Caco-2 (cell line): ENCODE measurements around the gene LHX3. TPM values are rescaled to one million over a fixed set of nuclear protein-coding genes. Genes with fewer than 3 reads are reported as not detected.

Source experiments
- BruUV-seq: library from RNA; stranded (reverse); fragments of 400-500 nt; replicated peaks from 2 replicates; lab custom pipeline; 2021; lab: Mats Ljungman, UMichigan
- CTCF ChIA-PET: fragments of 300-600 bp; sonication (Branson Sonifier 250); formaldehyde crosslinking; loops from one replicate; lab custom pipeline; 2022; ENCODE audit warnings: antibody characterized with exemption; lab: Charles Lee
- POLR2A ChIA-PET: fragments of 300-600 bp; sonication (Branson Sonifier 250); formaldehyde crosslinking; loops from one replicate; lab custom pipeline; 2022; ENCODE audit warnings: antibody characterized with exemption; lab: Charles Lee
- DNase-seq, 2 experiments: peaks; one replicate each; pipeline versions ENCODE4 v3.0.0 to v3.0.0-alpha.2; 2020 to 2022
- H3K27me3 ChIP-seq: replicated peaks from 2 replicates; pipeline ENCODE4 v1.6.0; 2011; ENCODE audit warnings: low read length; ENCODE audit not compliant: control insufficient read depth, insufficient read depth
- H3K36me3 ChIP-seq: 2 replicates; pipeline ENCODE4 v1.5.1; 2011; ENCODE audit warnings: low read length; ENCODE audit not compliant: control insufficient read depth, insufficient read depth
- H3K4me1 ChIP-seq: fragments of 250-450 bp; sonication (Bioruptor Pico); 2 replicates; pipeline ENCODE4 v1.5.1; 2020; ENCODE audit warnings: mild to moderate bottlenecking
- H3K4me3 ChIP-seq: 2 replicates; pipeline ENCODE4 v1.5.1; 2011; ENCODE audit warnings: low read depth, mild to moderate bottlenecking, control low read depth, low read length
- H3K9me3 ChIP-seq: fragments of 250-450 bp; sonication (Bioruptor Pico); 2 replicates; pipeline ENCODE4 v1.5.1; 2020; ENCODE audit warnings: mild to moderate bottlenecking, moderate library complexity
- H3K27ac Mint-ChIP-seq: one replicate; pipeline ENCODE4 v1.8.0; 2022; ENCODE audit warnings: mixed read lengths; ENCODE audit not compliant: unreplicated experiment
- H3K27me3 Mint-ChIP-seq: one replicate; pipeline ENCODE4 v1.8.0; 2022; ENCODE audit warnings: mixed read lengths; ENCODE audit not compliant: insufficient read depth, unreplicated experiment
- H3K36me3 Mint-ChIP-seq: one replicate; pipeline ENCODE4 v1.8.0; 2022; ENCODE audit warnings: mild to moderate bottlenecking, mixed read lengths; ENCODE audit not compliant: insufficient read depth, unreplicated experiment
- H3K4me1 Mint-ChIP-seq: one replicate; pipeline ENCODE4 v1.8.0; 2022; ENCODE audit warnings: low read depth, mixed read lengths; ENCODE audit not compliant: unreplicated experiment
- H3K4me3 Mint-ChIP-seq: one replicate; pipeline ENCODE4 v1.8.0; 2022; ENCODE audit warnings: mild to moderate bottlenecking, moderate library complexity, mixed read lengths; ENCODE audit not compliant: unreplicated experiment
- H3K9me3 Mint-ChIP-seq: one replicate; pipeline ENCODE4 v1.8.0; 2022; ENCODE audit warnings: mixed read lengths; ENCODE audit not compliant: unreplicated experiment
- CTCF ChIP-seq, 2 experiments: fragments of 200-600 bp in 1 of 2; IDR thresholded peaks; 1 replicate in 1 of 2; 2 replicates in 1 of 2; pipeline versions ENCODE4 v1.5.1 to v1.8.0; 2011 to 2022; ENCODE audit warnings: antibody characterized with exemption in 1 of 2, control low read depth in 1 of 2, inconsistent platforms in 1 of 2, low read depth in 1 of 2, low read length in 1 of 2, mild to moderate bottlenecking in 1 of 2, moderate library complexity in 1 of 2; ENCODE audit not compliant: insufficient read depth in 1 of 2, severe bottlenecking in 1 of 2, unreplicated experiment in 1 of 2
- intact Hi-C: fragments of 100-400 bp; cut with micrococcal nuclease; formaldehyde crosslinking; loops from one replicate; pipeline ENCODE4 v1.10.0; 2022; ENCODE audit not compliant: unreplicated experiment
- total RNA-seq: library from RNA; stranded (reverse); gene quantifications from 2 replicates; pipeline ENCODE4 v1.2.3, GENCODE V29; 2022

LHX3 gene
- total RNA-seq, 1 experiment from 2014 or later, result 1.2 TPM

- BruUV-seq, result no TSS peak
- intact Hi-C loops, result no loop called here
- Mint-ChIP-seq H3K4me3 (no peak overlapping the region), H3K27ac (no peak overlapping the region), H3K27me3 (no peaks in the 10 kb centered on the region), H3K36me3 (peaks cover 50% of the 10 kb centered on the region), H3K4me1 (no peaks in the 10 kb centered on the region), H3K9me3 (peaks cover 9% of the 10 kb centered on the region)
- peaks cover 10% of the 10 kb centered on the region; the same call in 1 of the 2 replicates for H3K9me3 ChIP-seq
- ChIA-PET POLR2A (no interaction called here), CTCF (no interaction called here)
- H3K36me3 ChIP-seq, result peaks cover 14% of the 10 kb centered on the region
- no peak overlapping the region for H3K4me3 ChIP-seq
- no peak for TF ChIP-seq CTCF (IDR thresholded peaks at IDR 0.05; ENCODE audit: insufficient read depth in 1 of 2, low read depth in 1 of 2, low read length in 1 of 2, severe bottlenecking in 1 of 2, unreplicated experiment in 1 of 2)
- no peaks in the 10 kb centered on the region for H3K27me3 ChIP-seq
- H3K4me1 ChIP-seq, result no peaks in the 10 kb centered on the region
- no peak for DNase-seq
These were observed 7.5 kb upstream of the LHX3 start for GRCh38 chr9:136212345-136212950.

- no peaks in the 10 kb centered on the region for H3K4me1 Mint-ChIP-seq
- POLR2A ChIA-PET, result no interaction called here
- H3K4me3 ChIP-seq, result no peak overlapping the region
- H3K9me3 Mint-ChIP-seq, result peaks cover 9% of the 10 kb centered on the region
- intact Hi-C loops, result no loop called here
- H3K4me3 Mint-ChIP-seq, result no peak overlapping the region
- no TSS peak for BruUV-seq
- H3K36me3 ChIP-seq, result peaks cover 14% of the 10 kb centered on the region
- no peak overlapping the region for H3K27ac Mint-ChIP-seq
- no peaks in the 10 kb centered on the region for H3K27me3 Mint-ChIP-seq
- no peaks in the 10 kb centered on the region for H3K27me3 ChIP-seq
- H3K36me3 Mint-ChIP-seq, result peaks cover 50% of the 10 kb centered on the region
- CTCF ChIA-PET, result no interaction called here
- H3K4me1 ChIP-seq, result no peaks in the 10 kb centered on the region
- no peak for TF ChIP-seq CTCF (IDR thresholded peaks at IDR 0.05; ENCODE audit: insufficient read depth in 1 of 2, low read depth in 1 of 2, low read length in 1 of 2, severe bottlenecking in 1 of 2, unreplicated experiment in 1 of 2)
- DNase-seq, result no peak
- peaks cover 10% of the 10 kb centered on the region; the same call in 1 of the 2 replicates for H3K9me3 ChIP-seq
These were observed 6.8 kb upstream of the LHX3 start for GRCh38 chr9:136211441-136212344.

GRCh38 chr9:136211006-136211405 lies 6.1 kb upstream of the LHX3 start:
- DNase-seq, result no peak
- H3K9me3 Mint-ChIP-seq, result peaks cover 9% of the 10 kb centered on the region
- H3K4me3 ChIP-seq, result no peak overlapping the region
- H3K4me1 Mint-ChIP-seq, result no peaks in the 10 kb centered on the region
- H3K9me3 ChIP-seq, result peaks cover 10% of the 10 kb centered on the region; the same call in 1 of the 2 replicates
- peaks cover 11% of the 10 kb centered on the region for H3K36me3 ChIP-seq
- H3K27me3 ChIP-seq, result no peaks in the 10 kb centered on the region
- no peak overlapping the region for H3K27ac Mint-ChIP-seq
- no peaks in the 10 kb centered on the region for H3K4me1 ChIP-seq
- H3K4me3 Mint-ChIP-seq, result no peak overlapping the region
- H3K27me3 Mint-ChIP-seq, result no peaks in the 10 kb centered on the region
- intact Hi-C loops, result no loop called here
- POLR2A ChIA-PET, result no interaction called here
- TF ChIP-seq CTCF (IDR thresholded peaks at IDR 0.05; ENCODE audit: insufficient read depth in 1 of 2, low read depth in 1 of 2, low read length in 1 of 2, severe bottlenecking in 1 of 2, unreplicated experiment in 1 of 2), result no peak
- peaks cover 47% of the 10 kb centered on the region for H3K36me3 Mint-ChIP-seq
- CTCF ChIA-PET, result no interaction called here
- no TSS peak for BruUV-seq
